ENCODE results near the gene LRP1B. TPM values are rescaled to one million over a fixed set of nuclear protein-coding genes. Genes with fewer than 3 reads are reported as not detected.

LRP1B gene
- total and polyA plus RNA-seq, 2 donors (not counting 1 experiment from before 2014, with no cell fraction given) = not detected

DNA sequence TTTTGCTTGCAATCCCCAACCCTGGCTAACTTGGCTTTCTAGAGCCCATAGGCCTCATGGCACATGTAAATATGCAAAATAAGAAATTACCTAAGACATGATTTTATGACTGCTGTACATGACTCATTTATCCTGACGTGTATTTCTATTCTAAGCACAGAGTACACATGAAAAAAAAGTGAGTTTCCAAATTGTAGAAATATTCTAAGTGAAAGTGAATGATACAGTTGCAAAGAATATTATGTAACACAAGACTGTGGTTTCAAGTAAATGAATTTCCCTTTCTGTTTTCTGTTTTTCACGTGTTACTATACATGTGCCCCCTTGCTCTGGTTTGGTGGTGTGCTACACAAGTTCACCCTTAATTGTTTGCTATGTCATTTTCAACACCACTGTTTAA, 162.4 kb downstream of the LRP1B start:
- WGBS (ENCODE audit: insufficient coverage) = no CpG with 5 or more reads among the region's 2 CpGs
- H3K27ac ChIP-seq (ENCODE audit: low read length in 2 of 2) = no peak overlapping the region
- no peak for ATAC-seq (ENCODE audit: low read depth)
- no peaks in the 10 kb centered on the region for H3K4me1 Mint-ChIP-seq
- H3K27me3 ChIP-seq (replicated peaks in 1 of 4; ENCODE audit: control extremely low read depth in 1 of 4, control insufficient read depth in 3 of 4, insufficient read depth in 4 of 4, low read length in 3 of 4) = no peaks in the 10 kb centered on the region
- H3K27ac Mint-ChIP-seq = no peak overlapping the region
- H3K4me3 ChIP-seq (ENCODE audit: control extremely low read depth in 1 of 5, extremely low read depth in 1 of 5, insufficient read depth in 1 of 5, low read depth in 2 of 5, low read length in 4 of 5) = no peak overlapping the region
- H3K9me3 ChIP-seq (ENCODE audit: control extremely low read depth in 1 of 3, control insufficient read depth in 2 of 3, insufficient read depth in 1 of 3, low read length in 2 of 3) = peaks cover 0 to 1% (median 0%) of the 10 kb centered on the region in 3 donors
- DNase-seq = no peak
- H3K9ac ChIP-seq (ENCODE audit: low read length) = no peak overlapping the region
- H3K4me1 ChIP-seq (ENCODE audit: control insufficient read depth in 2 of 2, insufficient read depth in 2 of 2, low read length in 2 of 2) = no peaks in the 10 kb centered on the region
- H3K79me2 ChIP-seq (ENCODE audit: control insufficient read depth, insufficient read depth, low read length) = no peaks in the 10 kb centered on the region
- H3K4me3 Mint-ChIP-seq = no peak overlapping the region
- no peak overlapping the region for H3K4me2 ChIP-seq (replicated peaks; ENCODE audit: low read depth, low read length, poor library complexity, severe bottlenecking)
- POLR2A ChIA-PET = no interaction called here
- intact Hi-C loops (cut with micrococcal nuclease) = no loop called here
- CTCF ChIA-PET = no interaction called here
- no peaks in the 10 kb centered on the region for H3K27me3 Mint-ChIP-seq
- TF ChIP-seq, protein P1, sequence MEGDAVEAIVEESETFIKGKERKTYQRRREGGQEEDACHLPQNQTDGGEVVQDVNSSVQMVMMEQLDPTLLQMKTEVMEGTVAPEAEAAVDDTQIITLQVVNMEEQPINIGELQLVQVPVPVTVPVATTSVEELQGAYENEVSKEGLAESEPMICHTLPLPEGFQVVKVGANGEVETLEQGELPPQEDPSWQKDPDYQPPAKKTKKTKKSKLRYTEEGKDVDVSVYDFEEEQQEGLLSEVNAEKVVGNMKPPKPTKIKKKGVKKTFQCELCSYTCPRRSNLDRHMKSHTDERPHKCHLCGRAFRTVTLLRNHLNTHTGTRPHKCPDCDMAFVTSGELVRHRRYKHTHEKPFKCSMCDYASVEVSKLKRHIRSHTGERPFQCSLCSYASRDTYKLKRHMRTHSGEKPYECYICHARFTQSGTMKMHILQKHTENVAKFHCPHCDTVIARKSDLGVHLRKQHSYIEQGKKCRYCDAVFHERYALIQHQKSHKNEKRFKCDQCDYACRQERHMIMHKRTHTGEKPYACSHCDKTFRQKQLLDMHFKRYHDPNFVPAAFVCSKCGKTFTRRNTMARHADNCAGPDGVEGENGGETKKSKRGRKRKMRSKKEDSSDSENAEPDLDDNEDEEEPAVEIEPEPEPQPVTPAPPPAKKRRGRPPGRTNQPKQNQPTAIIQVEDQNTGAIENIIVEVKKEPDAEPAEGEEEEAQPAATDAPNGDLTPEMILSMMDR (IDR thresholded peaks at IDR 0.05) = no peak
- H3K9me3 Mint-ChIP-seq (ENCODE audit: insufficient read depth) = no peaks in the 10 kb centered on the region
- H3K36me3 ChIP-seq (replicated peaks in 1 of 2; ENCODE audit: control extremely low read depth in 1 of 2, control insufficient read depth in 1 of 2, extremely low read depth in 1 of 2, insufficient read depth in 2 of 2, low read length in 1 of 2) = no peaks in the 10 kb centered on the region
- no peaks in the 10 kb centered on the region for H4K20me1 ChIP-seq (ENCODE audit: control insufficient read depth, insufficient read depth, low read length, poor library complexity, severe bottlenecking)
- no peak overlapping the region for H2AFZ ChIP-seq (ENCODE audit: insufficient read depth, low read depth, low read length, poor library complexity, severe bottlenecking)

DNA sequence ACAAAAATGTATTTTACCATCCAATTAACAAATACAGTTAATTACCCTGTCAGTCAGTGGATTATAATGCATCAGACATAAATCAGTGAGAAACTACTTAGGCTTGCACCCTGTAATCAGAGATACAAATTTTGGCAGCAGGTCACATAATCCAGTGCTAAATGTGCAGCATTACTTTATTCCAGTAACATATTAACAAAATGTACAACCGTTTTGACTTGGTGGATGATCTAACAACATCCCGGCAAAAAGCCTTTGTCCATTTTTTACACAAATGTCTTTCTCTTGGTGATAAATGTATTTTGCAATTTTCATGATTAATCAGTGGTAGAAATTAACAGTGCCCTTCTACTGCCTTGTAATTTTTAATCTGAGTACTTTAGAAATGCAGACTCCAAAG, 162.8 kb downstream of the LRP1B start:
- H2AFZ ChIP-seq (ENCODE audit: insufficient read depth, low read depth, low read length, poor library complexity, severe bottlenecking) = no peak overlapping the region
- TF ChIP-seq EZH2 (IDR thresholded peaks at IDR 0.05; ENCODE audit: borderline replicate concordance, insufficient read depth, low read depth, low read length, poor library complexity, severe bottlenecking) = no peak
- TF ChIP-seq, protein P1 (IDR thresholded peaks at IDR 0.05) = no peak
- H3K9me3 ChIP-seq (ENCODE audit: control extremely low read depth in 1 of 3, control insufficient read depth in 2 of 3, insufficient read depth in 1 of 3, low read length in 2 of 3) = peaks cover 0 to 1% (median 0%) of the 10 kb centered on the region in 3 donors
- no peak overlapping the region for H3K4me2 ChIP-seq (replicated peaks; ENCODE audit: low read depth, low read length, poor library complexity, severe bottlenecking)
- no peaks in the 10 kb centered on the region for H3K27me3 ChIP-seq (replicated peaks in 1 of 4; ENCODE audit: control extremely low read depth in 1 of 4, control insufficient read depth in 3 of 4, insufficient read depth in 4 of 4, low read length in 3 of 4)
- no peaks in the 10 kb centered on the region for H3K4me1 ChIP-seq (ENCODE audit: control insufficient read depth in 2 of 2, insufficient read depth in 2 of 2, low read length in 2 of 2)
- intact Hi-C loops (cut with micrococcal nuclease) = no loop called here
- ATAC-seq (ENCODE audit: low read depth) = no peak
- H3K79me2 ChIP-seq (ENCODE audit: control insufficient read depth, insufficient read depth, low read length) = no peaks in the 10 kb centered on the region
- no peaks in the 10 kb centered on the region for H3K9me3 Mint-ChIP-seq (ENCODE audit: insufficient read depth)
- no peak overlapping the region for H3K9ac ChIP-seq (ENCODE audit: low read length)
- no CpG with 5 or more reads among the region's 2 CpGs for WGBS (ENCODE audit: insufficient coverage)
- H3K27me3 Mint-ChIP-seq = no peaks in the 10 kb centered on the region
- H4K20me1 ChIP-seq (ENCODE audit: control insufficient read depth, insufficient read depth, low read length, poor library complexity, severe bottlenecking) = no peaks in the 10 kb centered on the region
- no peaks in the 10 kb centered on the region for H3K36me3 ChIP-seq (replicated peaks in 1 of 2; ENCODE audit: control extremely low read depth in 1 of 2, control insufficient read depth in 1 of 2, extremely low read depth in 1 of 2, insufficient read depth in 2 of 2, low read length in 1 of 2)
- no peak overlapping the region for H3K4me3 ChIP-seq (ENCODE audit: control extremely low read depth in 1 of 5, extremely low read depth in 1 of 5, insufficient read depth in 1 of 5, low read depth in 2 of 5, low read length in 4 of 5)
- H3K27ac ChIP-seq (ENCODE audit: low read length in 2 of 2) = no peak overlapping the region
- H3K27ac Mint-ChIP-seq = no peak overlapping the region
- H3K4me3 Mint-ChIP-seq = no peak overlapping the region
- CTCF ChIA-PET = no interaction called here
- POLR2A ChIA-PET = no interaction called here
- no peak for DNase-seq
- no peaks in the 10 kb centered on the region for H3K4me1 Mint-ChIP-seq
